HG02884 (cell line): Measurements from ENCODE around the gene TRMT44.

ENCODE experiments used
- ATAC-seq: cut with Tn5 transposase; IDR thresholded peaks from one replicate; pipeline ENCODE4 v1.9.1; 2021; ENCODE audit warnings: mild to moderate bottlenecking, moderate library complexity; ENCODE audit not compliant: unreplicated experiment

Gene TRMT44

GRCh38 chr4:8440492-8441311 lies at the start of gene TRMT44, which contains the start of gene ACOX3:
TSS of gene TRMT44 (plus strand) at chr4:8440777. CDS start at chr4:8440823, 46 bp downstream.
TSS of gene ACOX3 (minus strand) at chr4:8440723. CDS start at chr4:8416521, 24,202 bp downstream.
- peak; percentile 83 for ATAC-seq

GRCh38 chr4:8391071-8391470 lies 49.5 kb upstream of the TRMT44 start:
- no peak for ATAC-seq

- peak; percentile 86 for ATAC-seq
Measured at GRCh38 chr4:8391972-8392371, 48.6 kb upstream of the TRMT44 start.

GRCh38 chr4:8392591-8393190 lies 47.9 kb upstream of the TRMT44 start:
- ATAC-seq: no peak

GRCh38 chr4:8393593-8394038 lies 47.0 kb upstream of the TRMT44 start:
- ATAC-seq: no peak

GRCh38 chr4:8394061-8394519 lies 46.5 kb upstream of the TRMT44 start:
- ATAC-seq: no peak

- ATAC-seq: no peak
Measured at GRCh38 chr4:8394806-8395205, 45.8 kb upstream of the TRMT44 start.

GRCh38 chr4:8395504-8396296 lies 44.9 kb upstream of the TRMT44 start:
- no peak for ATAC-seq

- ATAC-seq: no peak
Measured at GRCh38 chr4:8396762-8397406, 43.7 kb upstream of the TRMT44 start.

- no peak for ATAC-seq
Measured at GRCh38 chr4:8398347-8398746, 42.2 kb upstream of the TRMT44 start.

- ATAC-seq: no peak
Measured at GRCh38 chr4:8399298-8399697, 41.3 kb upstream of the TRMT44 start.

GRCh38 chr4:8400632-8401325 lies 39.8 kb upstream of the TRMT44 start:
- no peak for ATAC-seq

- no peak for ATAC-seq
Measured at GRCh38 chr4:8401665-8402064, 38.9 kb upstream of the TRMT44 start.

- no peak for ATAC-seq
Measured at GRCh38 chr4:8402181-8402597, 38.4 kb upstream of the TRMT44 start.

- no peak for ATAC-seq
Measured at GRCh38 chr4:8402640-8403039, 37.9 kb upstream of the TRMT44 start.

GRCh38 chr4:8403173-8403753 lies 37.3 kb upstream of the TRMT44 start:
- no peak for ATAC-seq

- no peak for ATAC-seq
Measured at GRCh38 chr4:8403976-8404375, 36.6 kb upstream of the TRMT44 start.

- ATAC-seq: no peak
Measured at GRCh38 chr4:8404791-8405515, 35.6 kb upstream of the TRMT44 start.

GRCh38 chr4:8405516-8405875 lies 35.1 kb upstream of the TRMT44 start:
- no peak for ATAC-seq
